HG02852 (cell line): ENCODE data around the gene SMIM14.
A peak's percentile ranks its signal among the peaks of the same experiment; 100 is the strongest.
"Not testable (repeated sequence)": the region's sequence is repeated elsewhere in the genome, so short reads cannot be mapped to it uniquely, and the experiment has no call there.

Experiments used
- ATAC-seq: cut with Tn5 transposase; IDR thresholded peaks from one replicate; pipeline ENCODE4 v1.9.1; 2021; ENCODE audit warnings: mild to moderate bottlenecking, moderate library complexity; ENCODE audit not compliant: unreplicated experiment

Gene SMIM14

GRCh38 chr4:39539089-39539611 is 99.5 kb downstream of the SMIM14 start:
- no peak for ATAC-seq

GRCh38 chr4:39533541-39533940 is 105.1 kb downstream of the SMIM14 start:
- no peak for ATAC-seq

DNA sequence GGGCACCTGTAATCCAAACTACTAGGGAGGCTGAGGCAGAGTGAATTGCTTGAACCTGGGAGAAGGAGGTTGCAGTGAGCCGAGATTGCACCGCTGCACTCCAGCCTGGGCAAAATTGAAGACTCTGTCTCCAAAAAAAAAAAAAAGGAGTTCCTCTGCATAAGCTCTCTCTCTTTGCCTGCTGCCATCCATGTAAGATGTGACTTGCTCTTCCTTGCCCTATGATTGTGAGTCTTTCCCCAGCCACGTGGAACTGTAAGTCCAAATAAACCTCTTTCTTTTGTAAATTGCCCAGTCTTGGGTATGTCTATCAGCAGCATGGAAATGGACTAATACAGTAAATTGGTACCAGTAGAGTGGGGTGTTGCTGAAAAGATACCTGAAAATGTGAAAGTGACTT is 106.4 kb downstream of the SMIM14 start:
- ATAC-seq, result not testable (repeated sequence)

DNA sequence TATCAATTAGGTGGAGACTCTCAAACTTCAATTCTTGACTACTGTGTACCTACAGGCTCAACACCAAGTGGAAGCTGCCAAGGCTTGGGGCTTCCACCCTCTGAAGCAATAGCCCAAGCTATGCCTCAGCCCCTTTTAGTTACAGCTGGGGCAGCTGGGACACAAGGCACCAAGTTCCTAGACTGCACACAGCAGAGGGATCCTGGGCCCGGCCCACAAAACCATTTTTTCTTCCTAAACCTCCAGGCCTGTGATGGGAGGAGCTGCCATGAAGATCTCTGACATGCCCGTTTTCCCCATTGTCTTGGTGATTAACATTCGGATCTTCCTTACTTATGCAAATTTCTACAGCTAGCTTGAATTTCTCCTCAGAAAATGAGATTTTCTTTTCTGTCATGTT is 108.0 kb downstream of the SMIM14 start:
- ATAC-seq, result no peak

- ATAC-seq, result no peak
Measured at GRCh38 chr4:39529534-39529933, 109.1 kb downstream of the SMIM14 start.

- ATAC-seq, result no peak
Measured at GRCh38 chr4:39528061-39528465, 110.6 kb downstream of the SMIM14 start.

DNA sequence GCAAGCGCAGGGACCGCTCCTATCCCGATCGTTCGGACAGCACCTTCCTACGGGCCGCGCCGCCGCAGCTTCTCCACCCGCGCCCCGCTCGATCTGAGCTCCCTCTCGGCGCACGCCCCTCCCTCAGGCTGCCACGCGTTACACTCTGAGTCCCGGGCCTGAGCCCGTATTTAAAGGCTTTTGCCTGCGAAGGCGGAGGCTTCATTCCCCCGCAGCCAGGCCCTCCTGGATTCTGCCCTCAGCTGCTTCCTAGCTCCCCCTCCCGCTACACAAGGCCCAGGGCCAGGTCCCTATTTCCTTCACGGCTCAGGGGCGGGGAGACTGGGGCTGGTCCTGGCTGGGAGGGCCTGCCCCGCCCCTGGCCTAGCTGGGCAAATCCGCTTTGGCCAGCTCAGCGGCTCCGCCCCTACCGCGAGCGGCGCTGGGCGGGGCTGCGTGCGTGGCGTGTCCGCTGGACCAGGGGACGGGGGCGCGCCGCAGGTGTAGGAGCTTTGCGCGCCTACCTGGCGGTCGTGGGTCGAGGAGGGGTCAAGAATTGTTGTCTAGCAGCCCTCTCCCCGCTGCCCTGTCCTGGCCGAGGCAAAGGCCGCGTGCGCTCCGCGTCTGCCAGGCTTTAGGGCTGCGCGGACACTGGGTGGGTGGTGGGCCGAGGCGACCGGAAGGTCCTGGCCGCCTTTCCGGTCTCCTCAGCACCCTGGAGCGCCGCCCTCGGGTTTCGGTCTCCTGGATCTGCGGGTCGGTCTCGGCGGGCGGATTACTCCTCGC is 111.2 kb downstream of the SMIM14 start, which contains the start of gene UGDH:
Gene UGDH (minus strand): TSS at position 144 of the 765 bp plus-strand sequence. CDS start 5,927 bp downstream, outside the sequence.
- peak; percentile 96 for ATAC-seq

DNA sequence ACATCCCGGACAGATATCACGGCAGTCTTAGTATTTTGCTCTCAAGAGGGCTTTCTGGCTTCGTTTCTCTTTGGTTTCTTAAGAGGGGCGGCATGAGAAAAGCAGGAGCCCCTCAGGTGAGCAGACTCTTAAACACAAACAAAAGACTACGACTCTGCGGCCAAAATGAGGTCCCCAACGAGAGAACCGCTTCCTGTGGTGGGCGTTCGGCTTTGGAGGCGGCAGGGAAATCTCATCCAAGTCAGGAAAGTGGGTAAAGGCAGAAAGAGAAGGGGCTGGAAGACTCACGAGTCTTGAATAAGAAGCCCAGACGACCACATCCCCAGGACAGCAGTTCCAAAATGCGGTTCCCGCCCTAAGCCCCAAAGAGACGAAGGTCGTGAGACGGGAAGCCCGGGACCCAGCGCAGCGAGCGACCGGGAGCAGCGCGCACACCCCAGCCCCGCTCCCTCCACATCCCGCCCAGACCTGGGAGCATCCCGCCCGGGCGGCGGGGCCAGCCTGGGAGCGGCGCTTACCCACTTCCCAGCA is 111.8 kb downstream of the SMIM14 start:
- ATAC-seq, result peak; percentile 25

GRCh38 chr4:39525822-39526690 is 112.6 kb downstream of the SMIM14 start:
- no peak for ATAC-seq

GRCh38 chr4:39524161-39524957 is 114.3 kb downstream of the SMIM14 start:
- no peak for ATAC-seq

DNA sequence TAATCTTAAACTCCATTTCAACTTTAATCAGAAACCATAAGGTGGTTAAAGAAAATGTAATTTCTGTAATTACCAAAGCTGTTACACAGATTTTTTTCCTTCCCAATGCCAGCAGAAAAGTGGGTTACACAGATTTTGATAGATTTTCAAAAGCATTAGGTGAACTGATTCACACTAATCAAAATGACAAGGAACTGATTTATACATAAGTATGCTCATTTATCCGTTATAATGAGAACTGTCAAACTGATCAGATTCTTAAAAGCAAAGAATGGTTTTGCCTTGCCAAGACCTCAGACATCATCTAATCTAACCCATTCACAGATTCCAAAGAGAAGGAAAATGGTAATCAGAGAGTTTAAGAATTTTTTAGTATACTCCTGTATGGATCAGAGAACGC is 116.6 kb downstream of the SMIM14 start:
- no peak for ATAC-seq

- ATAC-seq, result no peak
Measured at GRCh38 chr4:39521253-39521919, 117.3 kb downstream of the SMIM14 start.

GRCh38 chr4:39518484-39518883 is 120.2 kb downstream of the SMIM14 start:
- no peak for ATAC-seq

GRCh38 chr4:39516407-39516966 is 122.2 kb downstream of the SMIM14 start:
- no peak for ATAC-seq

DNA sequence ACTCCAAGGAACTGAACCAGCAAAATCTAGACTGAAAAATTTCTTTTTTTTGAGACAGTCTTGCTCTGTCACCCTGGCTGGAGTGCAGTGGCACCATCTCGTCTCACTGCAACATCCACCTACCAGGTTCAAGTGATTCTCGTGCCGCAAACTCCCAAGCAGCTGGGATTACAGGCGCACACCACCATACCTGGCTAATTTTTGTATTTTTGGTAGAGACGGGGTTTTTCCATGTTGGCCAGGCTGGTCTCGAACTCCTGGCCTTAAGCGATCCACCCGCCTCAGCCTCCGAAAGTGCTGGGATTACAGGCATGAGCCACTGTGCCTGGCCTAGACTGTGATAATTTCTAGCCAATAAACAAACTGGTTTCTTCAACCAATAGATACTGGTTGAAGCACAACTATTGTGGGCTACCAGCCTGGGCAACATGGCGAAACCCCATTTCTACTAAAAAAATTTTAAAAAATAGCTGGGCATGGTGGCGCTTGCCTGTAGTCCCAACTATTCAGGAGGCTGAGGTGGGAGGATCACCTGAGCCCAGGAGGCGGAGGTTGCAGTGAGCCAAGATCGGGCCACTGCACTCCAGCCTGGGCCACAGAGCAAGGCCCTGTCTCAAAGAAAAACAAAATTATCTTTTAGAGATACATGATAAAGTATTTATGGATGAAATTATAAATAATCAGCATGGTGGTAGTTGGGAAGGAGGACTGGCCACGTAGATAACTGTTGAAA is 122.8 kb downstream of the SMIM14 start:
- ATAC-seq, result not testable (repeated sequence)

DNA sequence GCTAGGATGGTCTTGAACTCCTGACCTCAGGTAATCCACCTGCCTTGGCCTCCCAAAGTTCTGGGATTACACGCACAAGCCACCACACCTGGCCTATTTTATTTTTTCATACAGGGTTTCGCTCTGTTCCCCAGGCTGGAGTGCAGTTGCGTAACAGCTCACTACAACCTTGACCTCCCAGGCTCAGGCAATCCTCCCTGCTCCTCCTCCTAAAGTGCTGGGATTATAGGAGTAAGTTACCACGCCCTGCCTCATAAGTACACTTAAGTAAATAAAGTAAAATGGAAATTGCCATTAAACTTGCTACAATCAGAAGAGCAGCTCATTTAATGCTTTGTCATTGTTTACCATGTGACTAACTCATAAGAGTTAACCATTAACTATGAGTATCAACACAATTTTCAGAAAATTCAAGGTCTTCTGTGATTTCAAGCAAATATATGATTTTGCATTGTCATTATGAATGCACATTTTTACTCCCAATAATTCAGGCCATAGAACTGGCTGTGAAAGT is 123.7 kb downstream of the SMIM14 start:
- ATAC-seq, result no peak

- ATAC-seq, result not testable (repeated sequence)
Measured at GRCh38 chr4:39514266-39514665, 124.4 kb downstream of the SMIM14 start.

- no peak for ATAC-seq
Measured at GRCh38 chr4:39510348-39510929, 128.2 kb downstream of the SMIM14 start.
